ENCODE data around the gene DOLK.

- no peak for TF ChIP-seq USF2 (IDR thresholded peaks at IDR 0.05; ENCODE audit: low read depth, low read length)
- TF ChIP-seq CTCF (conservative IDR thresholded peaks at IDR 0.05; ENCODE audit: low read depth, low read length), result no peak
- no peak for TF ChIP-seq ELK1 (IDR thresholded peaks at IDR 0.05; ENCODE audit: borderline replicate concordance, low read depth, low read length)
- TF ChIP-seq POLR2A (IDR thresholded peaks at IDR 0.05; ENCODE audit: low read depth, low read length), result no peak
- TF ChIP-seq FOS (IDR thresholded peaks at IDR 0.05; ENCODE audit: low read depth, low read length), result no peak
- TF ChIP-seq MAFK (IDR thresholded peaks at IDR 0.05; ENCODE audit: low read depth, low read length), result no peak
- TF ChIP-seq RCOR1 (IDR thresholded peaks at IDR 0.05; ENCODE audit: insufficient replicate concordance, low read length), result no peak
- no peak for TF ChIP-seq CHD1 (IDR thresholded peaks at IDR 0.05; ENCODE audit: low read depth, low read length)
- no peak for TF ChIP-seq BHLHE40 (IDR thresholded peaks at IDR 0.05; ENCODE audit: low read depth, low read length)
- no peak for TF ChIP-seq MXI1 (IDR thresholded peaks at IDR 0.05; ENCODE audit: borderline replicate concordance, low read depth, low read length)
- TF ChIP-seq CEBPB (IDR thresholded peaks at IDR 0.05; ENCODE audit: low read depth, low read length), result no peak
- TF ChIP-seq SMC3 (IDR thresholded peaks at IDR 0.05; ENCODE audit: low read depth, low read length), result no peak
- TF ChIP-seq RFX5 (IDR thresholded peaks at IDR 0.05; ENCODE audit: low read depth, low read length), result no peak
- TF ChIP-seq MAZ (IDR thresholded peaks at IDR 0.05; ENCODE audit: borderline replicate concordance, low read depth, low read length), result no peak
These were observed 39.3 kb upstream of the DOLK start for GRCh38 chr9:128986671-128987070.

All from IMR-90 (cell line).